Measurements from ENCODE around the gene SNCB.

Gene SNCB

GRCh38 chr5:176574297-176574591 lies 56.1 kb downstream of the SNCB start:
- DNase-seq (ENCODE audit: low read depth) = no peak

- peak; percentile 16 for DNase-seq (ENCODE audit: low read depth)
Observed at GRCh38 chr5:176573564-176574296, 56.6 kb downstream of the SNCB start.

Data from amniotic epithelial cell (primary cell).